ENCODE data around the gene YEATS4.

Gene YEATS4

DNA sequence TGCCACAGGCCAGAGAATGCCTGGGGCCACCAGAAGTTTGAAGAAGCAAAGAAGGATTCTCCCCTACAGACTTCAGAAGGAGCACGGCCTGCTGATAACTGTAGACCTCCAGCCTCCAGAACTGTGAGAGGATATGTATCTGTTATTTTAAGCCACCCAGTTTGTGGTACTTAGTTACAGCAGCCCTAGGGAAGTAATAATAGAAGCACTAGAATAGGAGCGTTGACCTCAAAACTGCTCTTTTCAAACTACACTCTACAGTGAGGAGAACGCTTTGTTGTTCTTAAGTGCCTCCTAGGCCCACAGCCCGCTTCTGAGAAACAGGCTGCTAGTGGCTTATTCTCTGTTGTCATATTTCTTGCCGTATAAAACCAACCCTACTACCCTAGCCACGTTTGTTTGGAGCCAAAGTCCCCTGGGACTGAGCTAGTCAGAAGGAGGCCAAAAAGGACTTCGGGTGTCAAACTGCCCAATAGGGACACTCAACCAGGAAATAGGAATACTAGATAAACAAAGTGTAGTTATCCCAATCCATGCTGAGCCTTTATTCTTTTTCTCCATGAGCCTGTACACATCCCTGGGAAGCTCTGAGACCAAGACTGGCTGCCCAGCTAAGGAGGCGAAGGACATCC, 72.2 kb downstream of the YEATS4 start:
- DNase-seq = no peak

DNA sequence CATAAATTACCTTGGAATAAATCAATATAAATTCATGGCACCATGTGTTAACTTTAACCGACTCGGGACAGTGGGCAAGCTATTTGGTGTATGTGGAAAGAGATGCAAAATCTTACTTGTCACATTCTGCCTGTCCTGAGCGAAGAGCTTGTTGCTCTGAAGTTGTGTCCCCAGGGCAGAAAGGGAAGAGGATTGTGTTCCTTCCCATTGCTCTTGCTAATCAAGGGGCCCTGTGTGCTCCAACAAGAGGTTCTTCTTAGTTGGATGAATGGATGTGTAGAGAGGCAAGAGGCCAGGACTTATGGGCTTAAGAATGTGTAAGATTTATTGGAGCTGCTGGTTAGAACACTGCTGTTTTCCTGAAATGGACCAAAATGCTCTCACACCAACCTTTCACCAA, 74.1 kb downstream of the YEATS4 start:
- DNase-seq = no peak

DNA sequence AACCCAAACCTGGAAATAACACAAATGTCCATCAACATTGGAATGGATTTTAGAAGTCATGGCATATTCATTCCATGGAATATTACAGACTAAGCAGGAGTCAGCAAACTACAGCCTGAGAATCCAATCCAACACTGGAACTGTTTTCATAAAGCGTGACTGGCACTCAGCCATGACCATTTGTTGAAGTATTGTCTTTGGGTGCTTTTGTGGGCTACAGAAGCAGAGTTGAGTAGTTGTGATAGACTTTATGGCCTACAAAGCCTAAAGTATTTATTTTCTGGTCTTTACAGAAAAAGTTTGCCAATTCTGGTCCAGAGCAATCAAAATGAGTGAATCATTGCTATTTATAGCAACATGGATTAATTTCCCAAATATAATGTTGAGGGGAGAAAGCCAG, 76.1 kb downstream of the YEATS4 start:
- no peak for DNase-seq

GRCh38 chr12:69437073-69437472, 77.5 kb downstream of the YEATS4 start:
- no peak for DNase-seq

DNA sequence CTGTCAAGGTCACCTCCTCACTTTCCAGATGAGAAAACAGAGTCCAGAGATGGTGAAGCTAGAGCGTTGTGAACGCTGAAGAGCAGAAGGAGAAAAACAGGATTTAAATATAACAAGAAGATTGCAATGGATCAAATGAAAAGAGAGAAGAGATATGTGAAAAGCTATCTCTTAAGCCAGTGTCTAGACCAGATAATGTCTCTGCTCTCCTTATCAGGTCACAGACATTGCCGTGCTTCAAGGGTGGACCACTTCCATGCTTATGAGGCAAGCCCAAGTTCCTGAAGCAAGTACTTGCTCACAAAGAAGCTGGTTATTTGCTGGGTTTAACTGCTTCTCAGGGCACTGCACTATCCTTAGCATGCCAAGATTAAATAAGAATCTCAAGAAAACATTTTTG, 79.0 kb downstream of the YEATS4 start:
- DNase-seq = no peak

DNA sequence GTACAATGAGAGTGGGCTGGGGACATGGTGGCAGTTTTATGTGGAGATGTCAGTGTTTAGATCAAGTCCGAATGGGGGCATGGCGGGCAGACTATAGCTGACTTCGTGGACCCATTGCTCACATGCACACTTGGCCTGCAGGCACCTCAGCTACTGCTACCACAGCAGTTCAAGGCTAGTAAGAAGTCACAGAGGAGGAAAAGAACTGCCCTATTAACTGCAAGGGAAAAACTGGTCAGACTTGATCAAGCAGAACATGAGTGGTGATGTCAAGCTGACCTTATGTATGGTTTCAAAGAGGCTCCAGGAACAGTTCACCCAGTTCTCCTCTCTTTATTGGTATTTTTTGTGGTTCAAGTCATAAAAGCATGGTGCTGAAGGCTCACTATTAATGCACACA, 80.5 kb downstream of the YEATS4 start:
- no peak for DNase-seq

Data from amygdala (tissue), 56 donors.